Stimulated activated naive CD4-positive, alpha-beta T cell (primary cell): ENCODE results near the gene DRD1.
"Not testable (repeated sequence)": the region's sequence is repeated elsewhere in the genome, so short reads cannot be mapped to it uniquely, and the experiment has no call there.

Experiments
- DNase-seq, 6 experiments: peaks; one replicate each; lab custom pipeline; 2025; lab: John Stamatoyannopoulos, UW

DRD1 gene

GRCh38 chr5:175427762-175428161 lies 16.2 kb downstream of the DRD1 start:
- no peak for DNase-seq

GRCh38 chr5:175424594-175424993 lies 19.4 kb downstream of the DRD1 start:
- DNase-seq = not testable (repeated sequence)

- no peak for DNase-seq
These were observed 21.9 kb downstream of the DRD1 start for GRCh38 chr5:175422058-175422457.

GRCh38 chr5:175420383-175420782 lies 23.6 kb downstream of the DRD1 start:
- DNase-seq = no peak

- DNase-seq = no peak
These were observed 25.7 kb downstream of the DRD1 start for GRCh38 chr5:175418251-175418650.

GRCh38 chr5:175417384-175417783 lies 26.6 kb downstream of the DRD1 start:
- no peak for DNase-seq

- no peak for DNase-seq
These were observed 28.7 kb downstream of the DRD1 start for GRCh38 chr5:175415303-175415702.

GRCh38 chr5:175410926-175411325 lies 33.1 kb downstream of the DRD1 start:
- no peak for DNase-seq

- DNase-seq = no peak
These were observed 37.7 kb downstream of the DRD1 start for GRCh38 chr5:175406300-175406699.

GRCh38 chr5:175397590-175398297 lies 46.2 kb downstream of the DRD1 start:
- DNase-seq = not testable (repeated sequence)

- not testable (repeated sequence) for DNase-seq
These were observed 48.6 kb downstream of the DRD1 start for GRCh38 chr5:175395430-175395829.

- no peak for DNase-seq
These were observed 49.4 kb downstream of the DRD1 start for GRCh38 chr5:175394601-175395000.

- DNase-seq = no peak
These were observed 50.1 kb downstream of the DRD1 start for GRCh38 chr5:175393897-175394296.

GRCh38 chr5:175392236-175392635 lies 51.7 kb downstream of the DRD1 start:
- no peak for DNase-seq

- no peak for DNase-seq
These were observed 53.5 kb downstream of the DRD1 start for GRCh38 chr5:175390352-175391083.
